ENCODE measurements around the gene ERGIC3.

The ERGIC3 gene

GRCh38 chr20:35562541-35563110, 20.7 kb downstream of the ERGIC3 start:
- no peak for DNase-seq

- DNase-seq: no peak
Measured at GRCh38 chr20:35563834-35564233, 22.0 kb downstream of the ERGIC3 start.

DNA sequence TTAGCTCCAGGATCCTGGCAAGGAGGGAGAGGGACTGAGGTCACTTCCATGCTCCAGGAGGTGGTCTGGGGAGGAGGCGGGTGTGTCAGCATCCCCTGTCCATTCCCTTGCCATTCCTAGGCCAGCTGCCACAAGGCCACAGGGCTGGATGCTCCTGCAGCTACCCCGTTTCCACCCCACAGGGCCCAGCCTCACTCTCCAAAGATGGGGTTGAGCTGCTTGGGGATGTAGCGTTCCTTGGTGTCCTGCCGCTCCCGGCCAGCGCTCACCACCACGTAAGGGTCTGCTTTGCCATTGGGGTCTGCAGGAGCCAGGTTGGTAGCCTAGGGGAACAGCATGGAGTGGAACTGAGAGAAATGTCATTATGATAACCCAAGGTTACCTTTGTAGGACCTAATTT, 23.0 kb downstream of the ERGIC3 start:
- DNase-seq: no peak

DNA sequence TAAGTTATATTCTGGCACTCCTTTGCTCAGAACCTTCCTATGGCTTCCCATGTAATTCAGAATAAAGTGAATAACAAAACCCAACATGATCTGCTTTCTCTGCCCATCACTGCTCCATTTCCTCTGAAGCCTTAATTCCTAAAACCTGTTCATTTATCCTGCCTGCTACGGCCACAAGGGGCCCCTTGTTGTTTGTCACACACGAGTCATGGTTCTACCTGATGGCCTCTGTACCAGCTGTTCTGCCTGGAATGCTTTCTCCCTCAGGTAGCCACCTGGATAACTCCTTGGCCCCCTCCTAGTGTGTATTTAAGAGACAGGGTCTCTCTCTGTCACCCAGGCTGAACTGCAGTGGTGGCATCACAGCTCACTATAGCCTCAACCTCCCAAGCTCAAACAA, 26.8 kb downstream of the ERGIC3 start:
- DNase-seq: no peak

DNA sequence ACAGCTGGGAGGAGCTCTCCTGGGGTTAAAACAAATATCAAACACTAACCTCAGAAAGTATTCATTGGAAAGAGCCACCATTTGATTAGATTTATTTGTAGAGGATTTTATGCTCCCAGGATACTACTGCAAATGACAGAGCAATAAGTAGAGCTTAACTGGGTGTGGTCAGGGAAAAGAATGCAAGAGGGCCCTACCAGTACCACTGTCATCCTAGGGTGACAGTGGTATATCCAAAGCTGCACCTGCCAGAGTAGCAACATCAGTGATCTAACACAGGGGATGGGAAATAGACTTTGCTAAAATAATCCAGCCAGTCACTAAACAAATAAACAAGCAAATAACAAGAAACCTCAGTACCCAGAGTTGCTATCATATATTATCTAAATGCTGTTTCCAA, 29.7 kb downstream of the ERGIC3 start:
- DNase-seq: no peak

DNA sequence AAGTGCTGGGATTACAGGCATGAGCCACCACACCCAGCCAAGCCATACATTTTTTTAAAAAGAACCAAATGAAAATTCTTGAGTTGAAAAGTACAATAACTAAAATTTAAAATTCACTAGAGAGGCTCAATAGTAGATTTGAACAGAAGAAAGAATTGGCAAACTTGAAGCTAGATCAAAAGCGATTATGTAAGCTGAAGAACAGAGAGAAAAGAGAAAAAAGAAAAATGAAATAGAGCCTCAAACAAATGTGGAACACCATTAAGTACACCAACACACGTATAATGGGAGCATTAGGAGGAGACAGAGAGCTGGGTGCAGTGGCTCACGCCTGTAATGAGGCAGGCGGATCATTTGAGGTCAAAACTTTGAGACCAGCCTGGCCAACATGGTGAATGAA, 31.0 kb downstream of the ERGIC3 start:
- DNase-seq: no peak

GRCh38 chr20:35575958-35576357, 34.1 kb downstream of the ERGIC3 start:
- no peak for DNase-seq

DNA sequence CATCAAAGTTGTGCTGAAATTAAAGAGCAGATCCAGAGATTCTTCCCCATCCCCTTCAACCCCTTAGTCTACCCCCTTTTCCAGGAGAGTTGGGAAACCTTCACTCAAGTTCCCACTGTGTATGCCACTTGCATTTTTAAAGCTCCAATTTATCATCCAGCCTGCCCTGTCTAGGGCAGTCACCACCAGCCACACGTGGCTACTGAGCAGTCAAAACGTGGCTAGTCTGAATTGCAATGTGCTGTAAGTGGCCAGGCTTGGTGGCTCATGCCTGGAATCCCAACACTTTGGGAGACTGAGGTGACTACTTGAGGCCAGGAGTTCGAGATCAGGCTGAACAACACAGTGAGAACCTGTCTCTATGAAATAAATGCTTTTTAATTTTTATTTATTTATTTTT, 34.9 kb downstream of the ERGIC3 start:
- no peak for DNase-seq

DNA sequence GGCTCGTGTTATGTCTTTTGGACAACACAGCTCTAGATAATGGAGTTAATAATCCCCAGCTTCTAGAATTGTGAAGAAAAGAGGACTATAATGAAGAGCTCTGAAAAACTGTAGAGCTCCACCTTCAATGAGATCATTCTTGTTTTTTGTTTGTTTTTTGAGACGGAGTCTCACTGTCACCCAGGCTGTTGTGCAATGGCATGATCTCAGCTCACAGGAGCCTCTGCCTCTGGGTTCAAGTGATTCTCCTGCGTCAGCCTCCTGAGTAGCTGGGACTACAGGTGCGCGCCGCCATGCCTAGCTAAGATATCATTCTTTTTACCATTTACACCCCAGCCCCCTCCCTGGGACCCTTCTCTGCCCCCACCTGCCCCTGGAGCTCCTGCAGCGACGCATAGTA, 36.6 kb downstream of the ERGIC3 start:
- no peak for DNase-seq

DNA sequence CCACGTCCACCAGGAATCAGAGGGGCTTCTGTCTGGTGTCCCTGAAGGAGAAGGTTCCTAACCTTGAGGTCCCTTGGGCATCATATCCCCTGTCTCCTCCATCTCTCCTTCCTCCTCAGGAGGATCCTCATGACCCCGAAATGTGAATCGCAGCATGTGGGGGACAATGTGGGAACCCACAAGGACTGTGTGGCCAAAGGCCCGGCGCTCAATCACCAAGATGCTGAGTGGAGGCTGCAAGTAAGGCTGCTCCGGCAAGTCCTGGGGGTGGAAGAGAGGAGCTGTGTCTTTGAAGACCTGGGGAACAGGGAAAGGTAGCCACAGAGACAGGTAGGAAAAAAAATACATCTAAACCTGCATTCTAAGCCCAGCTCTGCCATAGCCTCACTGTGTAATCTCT, 37.3 kb downstream of the ERGIC3 start:
- DNase-seq: no peak

DNA sequence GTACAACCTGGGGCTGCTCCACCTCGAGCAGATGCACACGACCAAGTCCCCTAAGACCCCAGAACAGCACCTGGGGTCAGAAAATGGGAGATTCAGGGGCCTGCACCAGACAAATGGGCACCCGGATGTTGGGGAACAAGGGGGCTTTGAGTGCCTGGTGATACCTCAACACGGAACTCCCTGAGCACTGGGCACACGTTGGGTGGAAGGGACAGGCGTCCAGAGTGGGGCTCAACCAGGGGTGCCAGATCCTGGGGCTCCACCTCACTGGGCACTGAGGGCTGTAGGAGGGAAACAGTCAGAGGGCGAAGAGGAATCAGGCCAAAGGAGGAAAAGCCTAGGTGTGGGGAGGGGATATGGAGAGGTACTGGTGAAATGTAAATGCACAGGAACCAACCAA, 40.3 kb downstream of the ERGIC3 start:
- DNase-seq: no peak

GRCh38 chr20:35582741-35583404, 41.0 kb downstream of the ERGIC3 start:
- no peak for DNase-seq

DNA sequence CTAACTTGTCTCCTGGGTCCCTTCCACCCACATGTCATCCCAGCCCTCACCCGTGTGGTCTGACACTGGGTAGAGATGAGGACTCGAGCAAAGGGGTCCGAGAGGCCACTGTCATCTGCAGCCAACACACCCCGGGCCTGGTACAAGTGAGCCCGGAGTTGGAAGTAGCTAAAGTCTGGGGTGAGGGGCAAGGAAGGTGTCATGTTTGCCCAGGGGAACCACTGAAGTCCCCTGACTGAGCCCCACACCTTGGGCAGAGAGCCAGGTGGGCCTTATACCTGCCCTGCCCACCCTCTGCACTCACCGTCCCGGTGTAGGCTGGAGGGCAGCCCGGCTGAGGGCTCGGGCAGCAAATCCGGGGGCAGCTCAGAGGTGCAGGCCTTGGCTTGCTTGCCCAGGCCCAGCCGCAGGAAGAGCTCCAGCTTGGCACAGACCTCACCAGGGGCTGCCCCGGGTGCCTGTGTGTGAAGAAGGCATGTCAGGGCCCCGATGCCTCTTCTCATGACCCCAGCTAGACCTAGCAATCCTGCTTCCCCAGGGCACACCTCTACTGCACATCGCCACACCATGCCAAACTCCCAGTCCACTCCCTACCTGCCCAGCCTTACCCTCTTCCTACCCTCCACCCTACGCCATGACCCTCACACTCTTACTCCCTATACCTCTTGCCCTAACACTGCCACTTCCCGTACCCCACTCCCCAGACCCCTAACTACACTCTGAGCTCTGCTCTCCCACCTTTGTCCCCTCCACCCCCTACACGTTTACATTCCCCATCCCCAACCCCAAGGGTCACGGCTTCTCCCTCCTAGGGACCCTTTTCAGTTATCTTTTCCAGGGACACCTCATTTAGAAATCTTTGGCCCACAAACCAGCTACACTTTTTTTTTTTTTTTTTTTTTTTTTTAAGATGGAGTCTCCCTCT, 42.0 kb downstream of the ERGIC3 start:
- DNase-seq: no peak

GRCh38 chr20:35586751-35587425, 45.0 kb downstream of the ERGIC3 start:
- no peak for DNase-seq

- no peak for DNase-seq
Measured at GRCh38 chr20:35587436-35587835, 45.6 kb downstream of the ERGIC3 start.

GRCh38 chr20:35588397-35588796, 46.5 kb downstream of the ERGIC3 start:
- no peak for DNase-seq

DNA sequence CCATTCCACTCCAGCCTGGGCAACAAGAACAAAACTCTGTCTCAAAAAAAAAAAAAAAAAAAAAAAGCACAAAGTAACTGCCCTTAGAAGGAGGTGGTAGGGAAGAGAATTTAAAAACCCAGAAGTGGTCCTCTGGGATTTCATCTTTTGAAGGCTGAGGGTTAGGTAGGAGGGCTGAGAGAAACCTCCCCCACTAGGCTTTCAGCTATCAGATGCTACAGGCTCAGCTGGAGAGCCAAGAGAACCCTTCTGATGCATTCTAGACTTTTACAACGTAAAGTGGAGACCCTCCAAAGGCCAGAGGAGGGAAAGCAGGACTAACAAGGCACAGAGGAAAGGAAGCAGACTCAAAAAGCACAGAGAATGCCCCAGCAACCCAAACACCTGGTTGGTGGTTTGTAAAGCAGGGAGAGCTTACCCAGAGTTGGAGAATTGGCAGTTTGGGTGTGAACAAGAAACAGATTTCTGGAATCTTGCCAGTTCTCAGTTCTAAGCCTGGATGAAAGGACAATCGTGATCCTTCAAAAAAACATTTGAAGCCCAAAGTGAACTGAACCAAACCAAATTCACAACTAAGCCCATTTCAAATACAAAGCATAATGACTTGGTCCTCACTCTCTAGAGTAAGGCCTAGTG, 50.6 kb downstream of the ERGIC3 start:
- no peak for DNase-seq

DNA sequence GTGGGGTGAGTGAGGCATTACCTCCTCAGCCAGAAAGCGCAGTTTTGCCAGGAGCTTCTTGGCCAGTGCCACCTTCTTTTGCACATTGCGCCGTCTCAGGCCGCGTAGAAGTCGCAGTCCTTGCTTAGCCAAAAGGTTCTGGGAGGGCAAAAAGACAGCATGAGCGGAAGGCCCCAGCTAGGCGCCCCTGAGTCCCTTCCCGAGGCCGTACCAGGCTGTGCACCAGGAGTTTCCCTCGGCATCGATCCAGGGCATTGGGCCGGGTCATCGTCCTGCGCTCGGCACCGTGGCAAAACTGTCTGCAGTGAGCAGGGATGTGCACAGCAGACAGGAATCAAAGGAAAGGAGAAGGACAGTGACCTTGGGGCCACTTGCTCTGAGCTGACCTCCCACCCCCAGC, 53.6 kb downstream of the ERGIC3 start:
- no peak for DNase-seq

- DNase-seq: no peak
Measured at GRCh38 chr20:35595901-35596300, 54.0 kb downstream of the ERGIC3 start.

DNA sequence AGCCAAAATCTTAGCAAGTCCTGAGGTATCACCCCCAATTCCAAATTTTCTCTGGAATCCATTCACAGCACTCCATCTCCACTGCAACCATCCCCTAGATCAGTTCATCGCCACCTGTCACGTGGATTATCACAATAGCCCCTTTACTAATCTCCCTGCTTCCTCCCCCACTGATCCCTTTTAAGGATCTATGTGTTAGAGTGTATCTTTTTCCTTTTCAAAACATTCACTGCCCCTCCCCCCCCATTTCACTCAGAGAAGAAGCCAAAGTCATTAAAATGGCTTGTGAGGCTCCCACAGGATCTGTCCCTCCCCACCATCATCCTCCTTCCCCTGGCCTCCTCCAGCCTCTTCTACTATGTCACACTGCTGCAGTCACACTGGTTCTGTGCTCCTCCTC, 55.3 kb downstream of the ERGIC3 start:
- no peak for DNase-seq

GRCh38 chr20:35598476-35598875, 56.6 kb downstream of the ERGIC3 start:
- DNase-seq: no peak

DNA sequence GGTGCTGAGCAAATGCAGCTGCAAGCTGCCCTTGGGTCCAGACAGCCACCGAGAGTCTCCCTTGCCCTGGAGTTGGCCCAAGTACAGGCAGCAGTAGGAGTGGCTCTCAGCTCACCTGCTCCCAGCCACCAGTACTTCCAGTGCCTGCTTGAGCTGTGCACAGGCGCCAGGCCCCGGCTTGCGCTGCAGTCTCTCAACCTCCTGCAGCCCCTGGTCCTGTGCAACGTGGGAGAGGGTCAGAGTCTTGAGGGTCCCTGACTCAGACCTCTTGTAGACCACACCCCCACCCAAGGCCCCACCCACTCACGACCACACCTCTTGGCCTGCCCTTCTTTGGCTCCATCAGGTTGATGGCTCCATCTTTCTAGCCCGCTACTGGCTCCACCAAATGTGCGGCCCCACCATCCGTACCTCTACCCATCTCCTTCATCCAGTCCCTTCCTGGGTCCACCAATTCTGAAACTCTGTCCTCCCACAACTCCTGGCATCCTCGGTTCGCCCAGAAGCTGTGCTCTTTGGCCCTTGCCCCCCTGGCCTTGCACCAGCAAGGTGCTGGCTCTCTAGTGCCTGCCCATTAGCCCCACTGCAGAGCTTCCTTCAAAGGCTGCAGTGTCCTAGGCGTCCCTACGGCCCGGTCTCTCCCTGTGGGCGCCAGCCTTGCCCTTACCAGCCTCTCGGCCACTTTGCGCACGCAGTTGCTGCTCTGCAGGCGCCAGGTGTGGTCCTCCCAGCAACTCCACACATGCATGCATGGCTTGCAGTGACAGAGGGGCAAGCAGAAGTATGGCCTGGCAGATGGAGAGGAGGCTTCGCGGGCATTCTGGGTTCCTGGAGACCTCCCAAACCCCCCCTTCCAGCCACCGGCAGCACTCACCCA, 57.3 kb downstream of the ERGIC3 start:
- no peak for DNase-seq

Data from activated CD8-positive, alpha-beta memory T cell treated with anti-CD3 and anti-CD28 coated beads, Interleukin-2, amount 50 U/mL, for 48 hours (primary cell).